ENCODE results near the gene PHF21B.
"Not testable (repeated sequence)": the region's sequence is repeated elsewhere in the genome, so short reads cannot be mapped to it uniquely, and the experiment has no call there.

Gene PHF21B

DNA sequence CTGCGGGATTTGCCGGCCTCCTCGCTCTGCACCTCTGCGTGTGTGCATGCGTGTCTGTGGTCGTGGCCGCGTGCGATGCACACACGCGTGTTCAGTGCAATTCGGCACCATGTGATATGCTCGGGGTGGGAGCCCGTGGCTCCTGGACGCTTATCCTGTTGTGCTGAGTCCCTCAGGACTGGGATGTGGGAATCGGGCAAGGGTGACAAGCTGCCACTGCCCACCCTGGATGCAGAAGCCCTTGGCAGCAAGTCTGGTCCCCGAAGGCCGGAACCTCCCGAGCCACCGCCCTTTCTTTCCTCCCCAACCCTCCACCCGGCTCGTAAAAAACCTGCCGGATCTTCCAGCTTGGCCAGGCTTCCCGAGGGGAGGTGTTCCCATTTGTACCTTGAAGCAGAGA, 128.2 kb downstream of the PHF21B start:
- no peak for DNase-seq (ENCODE audit: low read depth in 2 of 2, low spot score in 1 of 2)

GRCh38 chr22:44880610-44881290, 129.1 kb downstream of the PHF21B start:
- no peak for DNase-seq (ENCODE audit: low read depth in 2 of 2, low spot score in 1 of 2)

- DNase-seq (ENCODE audit: low read depth in 2 of 2, low spot score in 1 of 2): no peak
Measured at GRCh38 chr22:44879301-44879680, 130.5 kb downstream of the PHF21B start.

DNA sequence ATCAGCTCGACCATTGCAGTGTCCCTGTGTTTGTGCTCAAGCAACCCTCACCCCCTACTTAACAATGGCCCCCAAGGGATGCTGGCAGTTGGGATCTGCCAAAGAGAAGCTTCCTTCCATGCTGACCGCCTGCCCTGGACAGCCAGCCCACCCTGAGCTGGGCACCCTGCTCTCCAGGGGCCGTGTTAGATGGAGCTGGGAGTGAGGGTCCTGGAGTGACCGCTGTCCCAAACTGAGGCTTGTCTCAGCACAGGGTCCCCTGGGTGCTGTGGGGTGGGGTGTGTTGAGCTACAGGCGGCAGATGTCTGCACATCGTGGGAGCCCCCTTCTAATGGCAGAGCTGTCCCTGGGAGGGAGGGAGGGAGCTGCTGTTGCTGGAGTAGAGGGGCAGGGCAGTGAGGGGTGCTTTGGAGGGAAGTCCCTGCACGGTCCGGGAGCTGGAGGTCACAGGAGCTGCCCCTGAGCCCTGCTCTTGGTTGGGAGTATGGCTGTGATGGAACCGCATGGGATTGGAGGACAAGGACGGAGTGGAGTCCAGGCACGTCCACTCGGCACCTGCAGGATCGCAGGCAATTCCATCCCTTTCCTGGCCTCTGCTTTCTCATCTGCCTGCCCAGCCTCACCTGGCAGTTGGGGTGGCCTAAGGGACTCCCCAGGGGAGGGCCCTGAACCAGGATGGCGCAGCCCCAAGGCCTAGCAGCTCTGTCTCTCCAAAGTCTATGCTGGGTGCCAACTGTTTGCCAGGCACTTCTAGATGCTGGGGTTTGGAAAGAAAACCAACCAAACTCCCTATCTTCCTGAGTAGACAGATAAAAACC, 131.1 kb downstream of the PHF21B start:
- DNase-seq (ENCODE audit: low read depth in 2 of 2, low spot score in 1 of 2): no peak

DNA sequence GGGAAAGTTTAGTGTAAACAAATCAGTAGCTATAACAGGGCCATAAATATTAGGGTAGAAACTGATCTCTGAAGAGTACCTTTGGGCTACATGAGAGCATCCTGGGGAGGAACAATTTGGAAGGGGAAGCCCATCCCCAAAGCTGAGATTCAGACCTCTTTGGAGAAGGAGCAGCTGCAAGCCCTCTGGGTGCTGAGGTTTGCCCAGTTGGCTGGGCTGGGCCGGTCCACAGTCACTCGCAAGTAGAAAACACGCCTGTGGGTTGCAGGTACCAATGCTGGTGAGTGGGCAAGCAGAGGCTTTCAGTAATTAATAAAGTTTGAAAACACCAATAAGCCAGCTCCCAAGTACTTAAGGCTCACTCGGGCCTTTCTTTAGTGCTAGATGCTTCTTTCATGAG, 132.9 kb downstream of the PHF21B start:
- DNase-seq (ENCODE audit: low read depth in 2 of 2, low spot score in 1 of 2): no peak

DNA sequence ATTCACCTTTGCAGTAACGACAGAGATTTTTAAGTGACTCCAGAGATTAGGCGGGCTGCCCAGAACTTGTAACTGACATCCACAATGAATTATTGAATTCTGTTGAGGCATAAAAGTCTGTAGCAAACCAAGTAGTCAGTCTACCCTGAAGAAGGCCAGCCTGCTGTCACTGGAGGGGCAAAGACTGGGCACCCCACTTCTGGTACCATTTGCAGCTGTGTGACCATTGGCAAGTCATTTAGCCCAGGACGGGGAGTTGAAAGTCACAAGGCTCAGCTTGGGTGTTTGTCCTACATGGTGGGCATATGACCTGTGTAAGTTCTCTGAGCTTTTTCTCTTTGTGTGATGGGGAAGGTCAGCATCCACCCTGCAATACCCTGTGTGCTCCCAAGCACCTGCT, 138.0 kb downstream of the PHF21B start:
- no peak for DNase-seq (ENCODE audit: low read depth in 2 of 2, low spot score in 1 of 2)

DNA sequence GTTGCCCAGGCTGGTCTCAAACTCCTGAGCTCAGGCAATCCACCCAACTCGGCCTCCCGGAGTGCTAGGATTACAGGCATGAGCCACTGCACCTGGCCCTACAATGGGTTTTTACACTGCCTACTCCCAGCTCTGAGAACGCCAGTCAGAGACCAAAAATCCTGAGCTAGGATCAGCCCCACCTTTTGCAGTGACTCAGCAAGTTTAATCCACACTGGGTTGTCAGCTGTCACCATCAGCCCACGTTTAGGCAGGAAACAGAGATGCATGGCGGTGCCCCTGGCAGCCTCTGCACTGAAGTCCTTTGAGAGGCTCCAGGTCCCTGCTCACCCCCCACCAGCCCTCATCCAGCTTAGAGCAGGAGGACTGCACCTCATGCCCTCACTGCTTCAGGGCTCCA, 139.8 kb downstream of the PHF21B start:
- DNase-seq (ENCODE audit: low read depth in 2 of 2, low spot score in 1 of 2): no peak

GRCh38 chr22:44869196-44869595, 140.6 kb downstream of the PHF21B start:
- DNase-seq (ENCODE audit: low read depth in 2 of 2, low spot score in 1 of 2): no peak

GRCh38 chr22:44865193-44866057, 144.4 kb downstream of the PHF21B start:
- DNase-seq (ENCODE audit: low read depth in 2 of 2, low spot score in 1 of 2): no peak

DNA sequence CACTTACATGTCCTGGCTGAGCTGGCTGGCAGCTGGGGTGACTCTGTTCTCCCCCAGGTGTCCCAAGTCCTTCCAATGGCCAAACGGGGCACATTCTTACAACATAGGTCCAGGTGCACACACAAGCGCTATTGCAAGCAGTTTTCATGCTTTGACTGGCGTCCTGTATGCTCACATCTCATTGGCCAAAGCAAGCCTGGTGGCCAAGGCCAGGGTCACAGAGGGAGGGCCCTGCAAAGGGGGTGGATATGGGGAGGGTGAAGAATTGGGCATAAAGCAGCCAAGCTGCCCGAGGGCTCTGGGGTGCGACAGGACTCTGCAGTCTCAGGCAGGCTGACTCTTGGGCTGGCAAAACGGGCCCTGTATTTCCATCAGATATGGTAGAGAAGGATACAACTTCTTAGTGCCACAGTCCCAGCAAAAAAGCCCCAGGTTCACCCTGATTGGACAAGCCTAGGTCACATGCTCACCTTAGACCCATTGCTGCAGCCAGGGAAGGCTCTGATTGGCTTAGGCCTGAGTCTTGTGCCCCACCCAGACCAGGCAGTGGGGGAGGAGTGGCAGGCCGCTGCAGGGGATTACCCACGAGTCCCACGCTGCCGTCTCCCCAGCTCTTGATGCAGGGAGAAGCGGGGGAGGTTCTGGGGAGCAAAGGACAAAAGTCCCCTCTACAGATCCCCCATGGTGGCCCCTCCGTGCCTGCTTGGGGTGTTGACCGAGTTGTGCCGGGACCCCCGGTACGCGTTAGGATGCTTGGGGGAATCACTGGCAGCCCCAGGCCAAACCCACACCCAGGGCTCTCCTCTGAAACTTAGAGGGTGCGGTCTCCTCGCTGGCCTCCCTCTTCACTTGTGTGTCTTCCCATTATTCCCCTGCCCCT, 146.6 kb downstream of the PHF21B start:
- no peak for DNase-seq (ENCODE audit: low read depth in 2 of 2, low spot score in 1 of 2)

GRCh38 chr22:44862281-44862680, 147.5 kb downstream of the PHF21B start:
- DNase-seq (ENCODE audit: low read depth in 2 of 2, low spot score in 1 of 2): no peak

- no peak for DNase-seq (ENCODE audit: low read depth in 2 of 2, low spot score in 1 of 2)
Measured at GRCh38 chr22:44861245-44861644, 148.6 kb downstream of the PHF21B start.

DNA sequence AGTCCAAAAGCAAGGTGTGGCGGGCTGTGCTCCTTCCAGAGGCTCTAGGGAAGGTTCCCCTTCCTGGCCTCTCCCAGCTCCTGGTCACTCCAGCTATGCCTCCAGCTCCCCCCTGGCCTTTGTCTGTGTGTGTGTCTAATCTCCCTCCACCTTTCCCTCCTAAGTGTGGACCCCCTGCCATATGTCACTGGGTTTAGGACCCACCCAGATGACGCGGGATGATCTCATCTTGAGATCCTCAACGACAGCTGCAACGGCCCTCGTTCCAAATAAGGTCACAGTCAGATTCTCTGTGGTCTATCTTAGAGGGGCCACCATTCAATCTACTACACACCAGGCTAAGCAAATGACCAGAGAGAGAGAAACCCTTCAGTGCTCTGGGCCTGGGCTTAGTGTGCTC, 149.5 kb downstream of the PHF21B start:
- DNase-seq (ENCODE audit: low read depth in 2 of 2, low spot score in 1 of 2): no peak

- no peak for DNase-seq (ENCODE audit: low read depth in 2 of 2, low spot score in 1 of 2)
Measured at GRCh38 chr22:44859641-44860040, 150.2 kb downstream of the PHF21B start.

DNA sequence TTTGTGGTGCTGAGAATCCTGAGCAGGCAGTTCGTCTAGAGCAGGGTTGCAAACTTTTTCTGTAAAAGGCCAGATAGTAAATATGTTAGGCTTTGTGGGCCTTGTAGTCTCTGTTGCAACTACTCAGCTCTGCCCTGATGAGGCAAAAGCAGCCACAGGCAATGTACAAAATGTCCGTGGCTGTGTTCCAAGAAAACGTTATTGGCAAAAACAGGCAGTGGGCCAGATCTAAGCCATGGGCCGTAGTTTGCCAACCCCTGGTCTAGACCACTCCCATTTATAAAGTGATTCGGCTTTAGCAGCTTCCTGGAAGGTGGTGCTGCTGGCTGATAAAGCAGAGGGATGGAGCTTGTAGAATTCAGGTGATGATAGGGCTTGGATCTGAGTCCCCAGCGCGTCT, 151.0 kb downstream of the PHF21B start:
- not testable (repeated sequence) for DNase-seq (ENCODE audit: low read depth in 2 of 2, low spot score in 1 of 2)

DNA sequence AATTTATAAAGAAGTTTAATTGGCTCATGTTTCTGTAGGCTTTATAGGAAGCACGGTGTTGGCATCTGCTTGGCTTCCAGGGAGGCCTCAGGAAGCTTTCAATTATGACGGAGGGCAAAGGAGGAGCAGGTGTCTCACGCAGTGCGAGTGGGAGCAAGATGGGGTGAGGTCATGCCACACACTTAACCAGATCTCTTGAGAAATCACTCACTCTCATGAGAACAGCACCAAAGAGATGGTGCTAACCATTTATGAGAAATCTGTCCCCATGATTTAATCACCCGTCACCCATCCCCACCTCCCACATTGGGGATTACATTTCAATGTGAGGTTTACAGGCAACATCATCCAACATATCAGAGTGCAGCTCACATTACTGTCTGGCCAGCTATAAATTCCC, 153.9 kb downstream of the PHF21B start:
- no peak for DNase-seq (ENCODE audit: low read depth in 2 of 2, low spot score in 1 of 2)

DNA sequence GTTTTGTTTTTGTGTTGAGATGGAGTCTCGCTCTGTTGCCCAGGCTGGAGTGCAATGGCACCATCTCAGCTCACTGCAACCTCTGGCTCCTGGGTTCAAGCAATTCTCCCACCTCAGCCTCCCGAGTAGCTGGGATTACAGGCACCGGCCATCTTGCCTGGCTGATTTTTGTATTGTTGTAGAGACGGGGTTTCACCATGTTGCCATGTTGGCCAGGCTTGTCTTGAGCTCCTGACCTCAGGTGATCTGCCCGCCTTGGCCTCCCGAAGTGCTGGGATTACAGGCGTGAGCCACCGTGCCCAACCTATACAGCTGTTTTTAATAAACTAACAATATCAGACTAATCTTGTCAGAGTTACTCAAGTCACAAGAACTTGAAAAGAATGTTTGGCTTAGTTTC, 155.2 kb downstream of the PHF21B start:
- not testable (repeated sequence) for DNase-seq (ENCODE audit: low read depth in 2 of 2, low spot score in 1 of 2)

- no peak for DNase-seq (ENCODE audit: low read depth in 2 of 2, low spot score in 1 of 2)
Measured at GRCh38 chr22:44850946-44851345, 158.9 kb downstream of the PHF21B start.

DNA sequence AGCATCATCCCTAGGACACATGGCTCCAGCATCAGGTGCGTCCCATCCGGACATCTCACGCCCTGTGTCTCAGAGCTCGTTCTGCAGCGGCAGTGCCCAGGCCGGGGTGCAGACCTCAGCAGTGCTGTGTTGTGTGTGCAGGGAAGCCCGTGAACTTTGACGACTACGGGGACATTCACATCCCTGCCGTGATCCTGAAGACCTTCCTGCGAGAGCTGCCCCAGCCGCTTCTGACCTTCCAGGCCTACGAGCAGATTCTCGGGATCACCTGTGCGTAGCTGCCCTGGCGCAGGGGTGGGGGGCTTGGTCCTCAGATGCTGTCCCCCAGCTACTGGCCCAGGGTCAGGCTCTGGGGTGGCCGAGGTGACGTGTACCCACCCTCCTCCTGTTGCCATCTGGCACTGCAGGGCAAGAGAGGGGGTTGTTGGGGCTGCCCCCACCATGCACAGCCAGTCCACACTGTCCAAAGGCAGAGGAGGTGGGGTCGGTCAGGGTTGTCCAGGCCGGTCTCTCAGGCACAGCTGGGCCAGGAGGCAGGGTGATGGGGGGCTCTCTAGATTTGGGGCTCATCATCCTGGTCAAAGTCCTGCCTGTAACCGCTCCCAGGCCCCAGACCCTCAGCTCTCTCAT, 160.9 kb downstream of the PHF21B start:
- DNase-seq (ENCODE audit: low read depth in 2 of 2, low spot score in 1 of 2): no peak

DNA sequence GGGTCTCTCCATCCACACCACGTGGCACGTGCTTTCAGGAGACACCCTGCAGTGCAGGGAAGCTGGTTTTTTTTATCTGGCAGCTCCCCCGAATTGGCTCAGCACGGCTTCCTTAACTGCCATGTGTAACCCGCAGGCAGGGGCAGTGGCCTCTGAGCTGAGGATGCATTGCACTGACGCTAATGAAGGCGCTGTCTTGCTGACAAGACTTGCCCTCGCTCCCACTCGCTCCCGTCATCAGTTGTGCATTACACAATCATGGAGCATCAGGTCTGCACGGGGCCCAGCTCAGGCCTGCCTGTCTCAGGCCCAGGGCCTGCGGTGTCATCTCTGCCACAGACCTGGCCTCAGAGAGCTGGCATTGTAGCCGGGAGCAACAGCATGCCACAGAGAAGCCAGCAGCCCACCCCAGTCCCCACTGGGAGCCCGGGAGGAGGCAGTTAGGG, 161.5 kb downstream of the PHF21B start:
- DNase-seq (ENCODE audit: low read depth in 2 of 2, low spot score in 1 of 2): no peak
